SK-N-SH treated with all-trans-retinoic acid at 6 μM for 48 hours (cell line): ENCODE results near the gene MGME1.

Experiments used
- ATAC-seq: fragments of 200-7000 bp; cut with Tn5 transposase; 3 replicates; pipeline ENCODE4 v1.9.1; 2020; ENCODE audit warnings: mild to moderate bottlenecking, moderate library complexity
- ARNTL ChIP-seq: fragments of 450-650 bp; formaldehyde crosslinking; IDR thresholded peaks from 2 replicates; pipeline ENCODE4 v1.5.0; 2020; ENCODE audit warnings: low read depth, mild to moderate bottlenecking, moderate library complexity, borderline replicate concordance
- BACH2 ChIP-seq: fragments of 250-450 bp; sonication (Bioruptor Pico); IDR thresholded peaks from 2 replicates; pipeline ENCODE4 v1.9.0; 2021; ENCODE audit warnings: mild to moderate bottlenecking, borderline replicate concordance
- CREB5 ChIP-seq: fragments of 250-450 bp; sonication (Bioruptor Pico); IDR thresholded peaks from 2 replicates; pipeline ENCODE4 v1.5.1; 2020; ENCODE audit warnings: low read depth, mild to moderate bottlenecking, moderate library complexity
- CSDC2 ChIP-seq: fragments of 250-450 bp; sonication (Bioruptor Pico); IDR thresholded peaks from 2 replicates; pipeline ENCODE4 v1.5.0; 2020; ENCODE audit warnings: mild to moderate bottlenecking, moderate library complexity
- CSRNP3 ChIP-seq: fragments of 250-450 bp; sonication (Bioruptor Pico); IDR thresholded peaks from 2 replicates; pipeline ENCODE4 v1.5.1; 2021; ENCODE audit warnings: mild to moderate bottlenecking, moderate library complexity
- ESRRG ChIP-seq: fragments of 250-450 bp; sonication (Bioruptor Pico); IDR thresholded peaks from 2 replicates; pipeline ENCODE4 v1.6.1; 2021; ENCODE audit warnings: mild to moderate bottlenecking
- GLIS3 ChIP-seq: fragments of 250-450 bp; sonication (Bioruptor Pico); IDR thresholded peaks from 2 replicates; pipeline ENCODE4 v1.5.0; 2020; ENCODE audit warnings: mild to moderate bottlenecking, moderate library complexity
- OSR1 ChIP-seq: fragments of 250-450 bp; sonication (Bioruptor Pico); IDR thresholded peaks from 2 replicates; pipeline ENCODE4 v1.8.0; 2022; ENCODE audit warnings: moderate library complexity, mild to moderate bottlenecking, inconsistent platforms
- PATZ1 ChIP-seq: fragments of 250-450 bp; sonication (Bioruptor Pico); IDR thresholded peaks from 2 replicates; pipeline ENCODE4 v1.8.0; 2020; ENCODE audit warnings: mild to moderate bottlenecking, moderate library complexity, borderline replicate concordance
- POU6F1 ChIP-seq: fragments of 250-450 bp; sonication (Bioruptor Pico); IDR thresholded peaks from 2 replicates; pipeline ENCODE4 v1.8.0; 2021; ENCODE audit warnings: low read depth, mild to moderate bottlenecking, moderate library complexity, borderline replicate concordance
- RARB ChIP-seq: fragments of 250-450 bp; sonication (Bioruptor Pico); IDR thresholded peaks from 2 replicates; pipeline ENCODE4 v1.8.0; 2021; ENCODE audit warnings: mild to moderate bottlenecking, moderate library complexity
- SNAI2 ChIP-seq: fragments of 250-450 bp; sonication (Bioruptor Pico); IDR thresholded peaks from 2 replicates; pipeline ENCODE4 v1.5.0; 2020; ENCODE audit warnings: mild to moderate bottlenecking, moderate library complexity
- TCF4 ChIP-seq: fragments of 250-450 bp; sonication (Bioruptor Pico); IDR thresholded peaks from 2 replicates; pipeline ENCODE4 v1.8.0; 2021; ENCODE audit warnings: mild to moderate bottlenecking, moderate library complexity, borderline replicate concordance
- TOX ChIP-seq: fragments of 250-450 bp; sonication (Bioruptor Pico); IDR thresholded peaks from 2 replicates; pipeline ENCODE4 v1.8.0; 2021; ENCODE audit warnings: mild to moderate bottlenecking, moderate library complexity, borderline replicate concordance
- ZC3H10 ChIP-seq: fragments of 250-450 bp; sonication (Bioruptor Pico); IDR thresholded peaks from 2 replicates; pipeline ENCODE4 v1.5.1; 2021; ENCODE audit warnings: mild to moderate bottlenecking, moderate library complexity
- ZFP3 ChIP-seq: fragments of 250-450 bp; sonication (Bioruptor Pico); IDR thresholded peaks from 2 replicates; pipeline ENCODE4 v1.5.0; 2020; ENCODE audit warnings: mild to moderate bottlenecking, moderate library complexity
- ZFP30 ChIP-seq: fragments of 450-650 bp; formaldehyde crosslinking; IDR thresholded peaks from 2 replicates; pipeline ENCODE4 v1.5.0; 2022; ENCODE audit warnings: mild to moderate bottlenecking, moderate library complexity
- ZNF565 ChIP-seq: fragments of 450-650 bp; formaldehyde crosslinking; conservative IDR thresholded peaks from 2 replicates; pipeline ENCODE4 v1.5.0; 2020; ENCODE audit warnings: low read depth, mild to moderate bottlenecking, moderate library complexity
- ZNF70 ChIP-seq: fragments of 450-650 bp; formaldehyde crosslinking; IDR thresholded peaks from 2 replicates; pipeline ENCODE4 v1.5.0; 2020; ENCODE audit warnings: mild to moderate bottlenecking, moderate library complexity
- ZNF8 ChIP-seq: fragments of 450-650 bp; formaldehyde crosslinking; IDR thresholded peaks from 2 replicates; pipeline ENCODE4 v1.5.0; 2020; ENCODE audit warnings: mild to moderate bottlenecking, moderate library complexity

The MGME1 gene

GRCh38 chr20:17928633-17929311 lies 40.0 kb upstream of the MGME1 start:
- no peak for TF ChIP-seq ZFP30
- no peak for TF ChIP-seq GLIS3
- no peak for TF ChIP-seq ESRRG (CRISPR knock-in tag)
- TF ChIP-seq TCF4 (CRISPR knock-in tag) = no peak
- no peak for TF ChIP-seq ZNF565 (CRISPR knock-in tag)
- no peak for TF ChIP-seq RARB (CRISPR knock-in tag)
- no peak for TF ChIP-seq SNAI2 (CRISPR knock-in tag)
- no peak for TF ChIP-seq POU6F1 (CRISPR knock-in tag)
- no peak for TF ChIP-seq PATZ1 (CRISPR knock-in tag)
- TF ChIP-seq, all 23 proteins: peak for 0
- no peak for ATAC-seq

- no peak for ATAC-seq
- no peak for TF ChIP-seq RARB (CRISPR knock-in tag)
- TF ChIP-seq ZC3H10 (CRISPR knock-in tag) = no peak
- no peak for TF ChIP-seq ESRRG (CRISPR knock-in tag)
- no peak for TF ChIP-seq ZNF8 (CRISPR knock-in tag)
- no peak for TF ChIP-seq TOX (CRISPR knock-in tag)
- no peak for TF ChIP-seq ARNTL (CRISPR knock-in tag)
Observed at GRCh38 chr20:17931513-17931912, 37.3 kb upstream of the MGME1 start.

GRCh38 chr20:17932396-17932795 lies 36.4 kb upstream of the MGME1 start:
- TF ChIP-seq ESRRG (CRISPR knock-in tag) (no peak), CSDC2 (CRISPR knock-in tag) (no peak), TCF4 (CRISPR knock-in tag) (no peak), ZNF8 (CRISPR knock-in tag) (no peak), ZC3H10 (CRISPR knock-in tag) (no peak), BACH2 (CRISPR knock-in tag) (no peak), ZFP3 (CRISPR knock-in tag) (no peak), ZNF565 (CRISPR knock-in tag) (no peak), CREB5 (CRISPR knock-in tag) (no peak), ZFP30 (no peak), CSRNP3 (CRISPR knock-in tag) (no peak), PATZ1 (CRISPR knock-in tag) (no peak), OSR1 (CRISPR knock-in tag) (no peak), ARNTL (CRISPR knock-in tag) (no peak), ZNF70 (CRISPR knock-in tag) (no peak), GLIS3 (no peak)
- ATAC-seq = no peak
